Left ventricle myocardium inferior (tissue), 1 donor: ENCODE measurements around the gene FNDC11. TPM values are rescaled to one million over a fixed set of nuclear protein-coding genes. Genes with fewer than 3 reads are reported as not detected.

ENCODE experiments used
- DNase-seq: peaks from one replicate; pipeline ENCODE4 v3.0.0-alpha.2; 2020
- H3K27ac ChIP-seq: fragments of 200-600 bp; replicated peaks from 2 replicates; pipeline ENCODE4 v1.8.0; 2021
- H3K27me3 ChIP-seq: fragments of 200-600 bp; 2 replicates; pipeline ENCODE4 v1.8.0; 2021; ENCODE audit warnings: low read depth
- H3K36me3 ChIP-seq: fragments of 200-600 bp; 2 replicates; pipeline ENCODE4 v1.8.0; 2021
- H3K4me1 ChIP-seq: fragments of 200-600 bp; 2 replicates; pipeline ENCODE4 v1.8.0; 2021
- H3K4me3 ChIP-seq: fragments of 200-600 bp; 2 replicates; pipeline ENCODE4 v1.8.0; 2021; ENCODE audit warnings: mild to moderate bottlenecking, moderate library complexity
- H3K9me3 ChIP-seq: fragments of 200-600 bp; replicated peaks from 2 replicates; pipeline ENCODE4 v1.8.0; 2021
- intact Hi-C: fragments of 100-400 bp; cut with micrococcal nuclease; formaldehyde crosslinking; loops from one replicate; pipeline ENCODE4 v1.11.0; 2022
- total RNA-seq: library from RNA; stranded (reverse); fragmentation: NEBNext Ultra II Directional; extraction: Animal tissue kit (Norgen Biotek cat#: 25700); gene quantifications from one replicate; pipeline ENCODE4 v1.2.1, GENCODE V29; 2021
- TF ChIP-seq, protein P1 (sequence below): fragments of 200-600 bp; IDR thresholded peaks from 2 replicates; pipeline ENCODE4 v1.8.0; 2021; ENCODE audit warnings: antibody characterized with exemption, mild to moderate bottlenecking, borderline replicate concordance
- donor health status: DM: no; HTN: yes; CAD: no; lungs with severe emphysema.

The FNDC11 gene
- total RNA-seq, 1 donor from 2014 or later, result 0.14 TPM

DNA sequence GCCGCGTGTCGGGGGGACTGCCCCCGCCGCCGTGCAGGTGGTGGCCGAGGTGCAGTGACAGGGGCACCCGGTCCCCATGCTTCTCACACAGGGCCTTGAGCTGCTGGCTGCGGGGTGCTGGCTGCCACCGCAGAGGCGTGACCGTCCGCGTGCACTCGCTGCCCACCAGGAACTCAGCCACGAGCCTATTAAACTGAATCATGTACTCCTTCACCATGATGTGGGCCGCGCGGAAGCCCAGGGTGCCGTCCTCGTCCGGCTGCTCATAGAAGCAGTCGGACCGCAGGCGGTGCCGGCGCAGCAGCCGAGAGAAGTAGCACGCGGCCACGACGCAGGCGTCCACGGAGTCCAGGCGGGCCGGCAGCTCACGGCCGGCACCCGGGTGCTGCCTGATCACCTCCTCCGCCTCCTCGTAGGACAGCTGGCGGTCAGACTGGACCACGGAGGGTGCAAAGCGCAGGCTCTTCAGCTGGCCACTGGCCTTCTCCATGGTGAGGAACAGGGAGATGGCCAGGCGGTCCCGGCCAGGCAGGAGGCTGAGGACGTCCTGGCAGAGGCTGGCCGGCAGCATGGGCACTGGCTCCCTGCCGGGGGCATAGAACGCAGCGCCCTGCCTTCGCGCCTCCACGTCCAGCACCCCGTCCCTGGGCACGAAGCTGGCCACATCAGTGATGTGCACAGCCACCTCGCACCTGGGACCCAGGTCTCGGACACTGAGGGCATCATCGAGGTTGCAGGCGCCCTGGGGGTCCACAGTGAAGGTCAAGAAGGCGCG is 10.3 kb downstream of the FNDC11 start:
- H3K4me3 ChIP-seq, result no peak overlapping the region
- intact Hi-C loops, result no loop called here
- TF ChIP-seq, protein P1, sequence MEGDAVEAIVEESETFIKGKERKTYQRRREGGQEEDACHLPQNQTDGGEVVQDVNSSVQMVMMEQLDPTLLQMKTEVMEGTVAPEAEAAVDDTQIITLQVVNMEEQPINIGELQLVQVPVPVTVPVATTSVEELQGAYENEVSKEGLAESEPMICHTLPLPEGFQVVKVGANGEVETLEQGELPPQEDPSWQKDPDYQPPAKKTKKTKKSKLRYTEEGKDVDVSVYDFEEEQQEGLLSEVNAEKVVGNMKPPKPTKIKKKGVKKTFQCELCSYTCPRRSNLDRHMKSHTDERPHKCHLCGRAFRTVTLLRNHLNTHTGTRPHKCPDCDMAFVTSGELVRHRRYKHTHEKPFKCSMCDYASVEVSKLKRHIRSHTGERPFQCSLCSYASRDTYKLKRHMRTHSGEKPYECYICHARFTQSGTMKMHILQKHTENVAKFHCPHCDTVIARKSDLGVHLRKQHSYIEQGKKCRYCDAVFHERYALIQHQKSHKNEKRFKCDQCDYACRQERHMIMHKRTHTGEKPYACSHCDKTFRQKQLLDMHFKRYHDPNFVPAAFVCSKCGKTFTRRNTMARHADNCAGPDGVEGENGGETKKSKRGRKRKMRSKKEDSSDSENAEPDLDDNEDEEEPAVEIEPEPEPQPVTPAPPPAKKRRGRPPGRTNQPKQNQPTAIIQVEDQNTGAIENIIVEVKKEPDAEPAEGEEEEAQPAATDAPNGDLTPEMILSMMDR, result no peak
- H3K27me3 ChIP-seq, result no peaks in the 10 kb centered on the region
- no peak for DNase-seq
- H3K36me3 ChIP-seq, result peaks cover 78% of the 10 kb centered on the region
- no peaks in the 10 kb centered on the region for H3K9me3 ChIP-seq
- no peaks in the 10 kb centered on the region for H3K4me1 ChIP-seq
- H3K27ac ChIP-seq, result no peak overlapping the region

DNA sequence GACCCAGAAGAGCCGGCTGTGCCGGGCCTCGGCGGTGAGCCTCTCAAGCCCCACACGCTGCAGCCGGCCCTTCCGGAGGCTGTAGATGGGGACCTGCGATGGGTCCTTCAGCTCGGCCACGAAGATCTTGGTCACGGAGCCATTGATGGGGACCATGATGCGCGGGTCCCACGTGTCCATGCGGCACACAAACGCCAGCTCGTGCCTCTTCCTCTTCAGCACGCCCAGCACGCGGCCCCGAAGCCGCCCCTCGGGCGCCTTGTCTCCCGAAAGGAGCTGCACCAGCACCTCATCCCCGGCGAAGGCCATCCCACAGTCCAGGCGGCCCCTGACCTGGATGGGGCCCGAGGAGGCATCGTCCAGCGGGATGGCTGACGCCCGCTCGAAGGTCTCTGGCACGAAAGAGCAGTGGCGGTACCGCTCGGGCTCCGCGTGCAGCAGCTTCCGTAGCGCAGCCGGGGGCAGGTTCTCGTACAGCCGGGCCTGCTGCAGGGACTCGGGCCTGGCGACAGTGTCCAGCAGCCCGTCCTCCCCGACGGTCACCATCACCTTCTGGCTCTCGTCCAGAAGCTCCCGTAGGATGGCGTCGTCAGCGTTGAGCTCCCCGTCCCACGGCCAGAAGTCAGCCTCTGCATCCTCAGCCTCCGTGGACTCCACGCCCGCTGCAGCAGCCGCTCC is 11.2 kb downstream of the FNDC11 start:
- no peaks in the 10 kb centered on the region for H3K9me3 ChIP-seq
- H3K36me3 ChIP-seq, result peaks cover 72% of the 10 kb centered on the region
- no peak overlapping the region for H3K27ac ChIP-seq
- intact Hi-C loops, result no loop called here
- TF ChIP-seq, protein P1, result no peak
- no peak for DNase-seq
- H3K4me1 ChIP-seq, result no peaks in the 10 kb centered on the region
- no peaks in the 10 kb centered on the region for H3K27me3 ChIP-seq
- H3K4me3 ChIP-seq, result no peak overlapping the region

DNA sequence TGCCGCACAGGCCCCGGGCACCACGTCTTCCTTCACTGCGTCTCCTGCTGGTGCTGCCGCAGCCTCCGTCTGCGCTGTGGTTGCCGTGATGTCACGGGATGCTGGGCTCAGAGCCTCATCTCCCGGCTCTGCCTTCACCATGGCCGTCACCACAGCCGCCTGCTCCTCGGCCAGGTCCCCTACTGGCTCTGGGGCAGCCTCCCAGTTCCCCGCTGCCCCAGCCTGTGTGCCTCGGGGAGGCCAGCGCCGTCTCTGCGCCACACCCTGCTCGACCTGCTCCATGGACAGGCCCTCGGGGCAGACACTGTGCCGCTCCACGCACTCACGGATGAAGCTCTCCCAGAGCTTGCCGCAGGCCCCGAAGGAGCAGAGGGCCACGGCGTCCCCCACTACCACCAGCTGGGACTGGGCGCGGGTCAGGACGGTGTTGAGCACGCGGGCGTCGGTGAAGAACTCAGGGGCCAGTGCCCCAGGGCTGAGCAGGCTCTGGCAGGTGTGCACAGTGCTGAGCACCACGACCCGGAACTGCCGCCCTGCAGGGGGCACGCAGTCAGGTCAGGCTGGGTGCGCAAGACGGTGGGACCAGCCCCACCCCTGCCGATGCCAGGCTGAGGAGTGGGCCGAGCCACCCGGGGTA is 11.9 kb downstream of the FNDC11 start:
- intact Hi-C loops, result no loop called here
- H3K36me3 ChIP-seq, result peaks cover 66% of the 10 kb centered on the region
- no peak for DNase-seq
- no peaks in the 10 kb centered on the region for H3K4me1 ChIP-seq
- TF ChIP-seq, protein P1, result no peak
- no peak overlapping the region for H3K27ac ChIP-seq
- no peaks in the 10 kb centered on the region for H3K9me3 ChIP-seq
- H3K27me3 ChIP-seq, result no peaks in the 10 kb centered on the region
- no peak overlapping the region for H3K4me3 ChIP-seq

DNA sequence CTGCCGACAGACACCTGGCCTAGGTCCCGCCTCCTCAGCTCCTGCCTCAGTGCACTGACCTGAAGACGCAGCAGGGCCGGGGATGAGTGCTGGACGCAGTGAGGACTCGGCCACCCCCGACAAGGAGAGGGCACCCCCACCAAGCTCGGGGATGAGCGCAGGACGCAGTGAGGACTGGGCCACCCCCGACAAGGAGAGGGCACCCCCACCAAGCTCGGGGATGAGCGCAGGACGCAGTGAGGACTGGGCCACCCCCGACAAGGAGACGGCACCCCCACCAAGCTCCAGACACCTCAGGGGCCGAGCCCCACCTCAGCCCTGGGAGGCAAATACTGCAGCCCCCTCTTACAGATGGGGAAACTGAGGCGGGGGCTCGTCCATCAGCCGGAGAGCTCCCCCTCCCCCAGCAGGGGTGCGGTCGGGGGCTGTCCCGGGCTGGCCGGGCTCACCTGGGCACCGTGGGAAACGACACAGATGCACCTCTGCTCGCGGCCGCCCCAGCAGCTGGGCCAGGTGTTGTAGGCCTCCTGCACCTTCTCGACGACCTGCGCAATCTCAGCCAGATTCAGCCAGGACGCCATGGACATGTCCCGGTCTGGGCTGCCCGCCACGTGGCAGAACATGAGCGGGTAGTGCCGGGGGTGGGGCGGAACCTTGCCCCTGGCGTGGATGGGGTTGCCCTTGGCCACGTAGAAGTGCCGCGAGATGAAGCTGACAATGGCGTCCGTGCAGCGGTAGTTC is 12.6 kb downstream of the FNDC11 start:
- Histone ChIP-seq H3K4me1 (no peaks in the 10 kb centered on the region), H3K27ac (no peak overlapping the region), H3K36me3 (peaks cover 58% of the 10 kb centered on the region), H3K4me3 (no peak overlapping the region), H3K9me3 (no peaks in the 10 kb centered on the region), H3K27me3 (no peaks in the 10 kb centered on the region)
- intact Hi-C loops, result no loop called here
- DNase-seq, result no peak
- TF ChIP-seq, protein P1, result no peak

DNA sequence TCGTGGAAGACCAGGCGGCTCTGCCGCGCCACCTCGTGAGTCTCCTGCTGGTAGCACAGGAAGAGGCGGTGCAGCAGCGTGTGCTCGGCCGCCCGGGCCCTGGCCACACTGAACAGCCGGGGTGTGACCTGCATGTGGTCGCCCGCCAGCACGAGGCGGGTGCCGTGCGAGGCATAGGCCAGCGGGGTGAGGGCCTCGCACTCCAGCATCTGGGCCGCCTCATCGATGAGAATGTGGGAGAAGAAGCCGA is 13.1 kb downstream of the FNDC11 start:
- H3K36me3 ChIP-seq, result peaks cover 56% of the 10 kb centered on the region

More for the DNA sequence above, 13.1 kb downstream of the FNDC11 start:
- no peak overlapping the region for H3K4me3 ChIP-seq
- no peaks in the 10 kb centered on the region for H3K4me1 ChIP-seq
- no peak for DNase-seq
- no peak overlapping the region for H3K27ac ChIP-seq
- intact Hi-C loops, result no loop called here
- TF ChIP-seq, protein P1, result no peak
- no peaks in the 10 kb centered on the region for H3K27me3 ChIP-seq
- H3K9me3 ChIP-seq, result no peaks in the 10 kb centered on the region
